GM12801 (cell line): ENCODE results near the gene COX7B2.

Source experiments
- TF ChIP-seq, protein P1 (sequence below): IDR thresholded peaks from one replicate; pipeline ENCODE4 v1.5.1; 2011; ENCODE audit warnings: control low read depth; ENCODE audit not compliant: insufficient read length; ENCODE audit errors: extremely low read depth

Gene COX7B2

GRCh38 chr4:46894826-46895225, 14.2 kb downstream of the COX7B2 start:
- TF ChIP-seq, protein P1, sequence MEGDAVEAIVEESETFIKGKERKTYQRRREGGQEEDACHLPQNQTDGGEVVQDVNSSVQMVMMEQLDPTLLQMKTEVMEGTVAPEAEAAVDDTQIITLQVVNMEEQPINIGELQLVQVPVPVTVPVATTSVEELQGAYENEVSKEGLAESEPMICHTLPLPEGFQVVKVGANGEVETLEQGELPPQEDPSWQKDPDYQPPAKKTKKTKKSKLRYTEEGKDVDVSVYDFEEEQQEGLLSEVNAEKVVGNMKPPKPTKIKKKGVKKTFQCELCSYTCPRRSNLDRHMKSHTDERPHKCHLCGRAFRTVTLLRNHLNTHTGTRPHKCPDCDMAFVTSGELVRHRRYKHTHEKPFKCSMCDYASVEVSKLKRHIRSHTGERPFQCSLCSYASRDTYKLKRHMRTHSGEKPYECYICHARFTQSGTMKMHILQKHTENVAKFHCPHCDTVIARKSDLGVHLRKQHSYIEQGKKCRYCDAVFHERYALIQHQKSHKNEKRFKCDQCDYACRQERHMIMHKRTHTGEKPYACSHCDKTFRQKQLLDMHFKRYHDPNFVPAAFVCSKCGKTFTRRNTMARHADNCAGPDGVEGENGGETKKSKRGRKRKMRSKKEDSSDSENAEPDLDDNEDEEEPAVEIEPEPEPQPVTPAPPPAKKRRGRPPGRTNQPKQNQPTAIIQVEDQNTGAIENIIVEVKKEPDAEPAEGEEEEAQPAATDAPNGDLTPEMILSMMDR: no peak

DNA sequence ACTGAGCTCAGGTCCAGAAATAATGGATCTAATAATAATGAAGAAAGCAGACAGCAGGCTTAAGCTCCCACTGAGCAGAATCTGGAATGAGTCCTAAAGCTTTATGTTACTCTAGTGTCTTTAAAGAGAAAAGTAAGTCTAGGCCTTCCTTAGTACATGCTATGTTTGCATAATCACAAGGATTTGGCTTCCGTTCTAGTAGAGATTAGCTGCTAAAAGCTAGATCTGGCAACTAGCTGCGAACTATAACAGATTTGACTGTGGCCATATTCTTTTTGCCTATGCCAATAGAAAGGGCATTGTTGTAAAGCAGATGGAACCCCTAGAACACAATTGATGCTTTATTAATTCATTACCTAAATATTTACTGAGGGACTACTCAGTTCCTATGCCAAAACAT, 19.0 kb downstream of the COX7B2 start:
- TF ChIP-seq, protein P1: no peak

- TF ChIP-seq, protein P1: no peak
These were observed 19.6 kb downstream of the COX7B2 start for GRCh38 chr4:46889410-46889809.

GRCh38 chr4:46886711-46887110, 22.3 kb downstream of the COX7B2 start:
- TF ChIP-seq, protein P1: no peak

DNA sequence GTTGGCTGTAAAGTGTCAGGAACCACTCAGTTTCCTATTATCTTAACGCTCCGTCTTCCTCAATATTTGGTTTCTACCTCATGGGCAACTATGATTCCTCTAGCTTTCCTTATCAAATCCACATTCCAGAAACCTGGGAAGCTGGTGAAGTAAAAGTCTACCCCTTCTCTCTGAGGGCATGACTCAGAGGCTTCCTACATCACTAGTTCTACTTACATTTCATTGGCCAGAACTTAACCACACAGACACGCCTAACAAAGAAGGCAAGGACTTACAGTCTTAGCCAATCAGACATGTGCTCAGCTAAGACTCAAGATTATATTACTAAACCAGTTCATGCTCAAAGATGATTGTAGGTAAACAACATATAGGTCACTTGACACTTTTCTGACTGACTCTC, 30.4 kb downstream of the COX7B2 start:
- TF ChIP-seq, protein P1: no peak

DNA sequence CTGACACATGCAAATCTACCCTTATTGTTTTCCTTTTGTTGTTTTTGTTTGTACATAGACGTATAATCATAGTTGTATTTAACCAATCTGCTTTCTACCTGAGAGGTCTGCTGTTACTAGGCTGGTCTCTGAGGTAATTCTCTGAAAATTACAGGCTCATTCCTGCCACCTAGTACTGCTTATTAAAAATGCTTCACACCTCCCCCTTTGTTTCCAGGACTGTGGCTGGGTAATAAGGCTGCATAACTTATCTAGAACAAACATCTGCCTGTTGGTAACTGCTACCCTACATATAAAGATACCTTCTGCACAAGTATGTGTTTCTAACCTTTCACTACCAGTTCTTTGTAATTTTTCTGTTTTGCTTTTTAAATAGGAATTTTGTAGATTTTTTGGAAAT, 34.2 kb downstream of the COX7B2 start:
- TF ChIP-seq, protein P1: no peak

GRCh38 chr4:46870411-46870810, 38.6 kb downstream of the COX7B2 start:
- TF ChIP-seq, protein P1: no peak

- TF ChIP-seq, protein P1: no peak
These were observed 52.7 kb downstream of the COX7B2 start for GRCh38 chr4:46856333-46856732.
